Activated CD4-positive, alpha-beta T cell treated with anti-CD3 and anti-CD28 coated beads, Interleukin-2, amount 50 U/mL, for 4 hours (primary cell): ENCODE data around the gene SRGAP3.

Experiments
- DNase-seq, 2 experiments: peaks; one replicate each; pipeline ENCODE4 v3.0.0-alpha.2; 2020

SRGAP3 gene

GRCh38 chr3:9251055-9251786, 1.8 kb upstream of the SRGAP3 start:
- DNase-seq = no peak

- no peak for DNase-seq
Observed at GRCh38 chr3:9250236-9250635, 790 bp upstream of the SRGAP3 start.

- no peak for DNase-seq
Observed at GRCh38 chr3:9248522-9249271, 749 bp downstream of the SRGAP3 start.

- DNase-seq = no peak
Observed at GRCh38 chr3:9247941-9248521, 1.4 kb downstream of the SRGAP3 start.

- no peak for DNase-seq
Observed at GRCh38 chr3:9247361-9247940, 2.0 kb downstream of the SRGAP3 start.

GRCh38 chr3:9246189-9246588, 3.3 kb downstream of the SRGAP3 start:
- no peak for DNase-seq

GRCh38 chr3:9244495-9245183, 4.8 kb downstream of the SRGAP3 start:
- DNase-seq = no peak

GRCh38 chr3:9241956-9242355, 7.5 kb downstream of the SRGAP3 start:
- DNase-seq = no peak

GRCh38 chr3:9239680-9240079, 9.8 kb downstream of the SRGAP3 start:
- DNase-seq = no peak

- DNase-seq = no peak
Observed at GRCh38 chr3:9238721-9239295, 10.6 kb downstream of the SRGAP3 start.

GRCh38 chr3:9238276-9238675, 11.2 kb downstream of the SRGAP3 start:
- DNase-seq = no peak

- no peak for DNase-seq
Observed at GRCh38 chr3:9233814-9234600, 15.4 kb downstream of the SRGAP3 start.

- no peak for DNase-seq
Observed at GRCh38 chr3:9233101-9233500, 16.3 kb downstream of the SRGAP3 start.

- no peak for DNase-seq
Observed at GRCh38 chr3:9231937-9232336, 17.5 kb downstream of the SRGAP3 start.

- DNase-seq = no peak
Observed at GRCh38 chr3:9231471-9231870, 18.0 kb downstream of the SRGAP3 start.

- no peak for DNase-seq
Observed at GRCh38 chr3:9231006-9231405, 18.4 kb downstream of the SRGAP3 start.

- DNase-seq = no peak
Observed at GRCh38 chr3:9230596-9230995, 18.9 kb downstream of the SRGAP3 start.

- DNase-seq = no peak
Observed at GRCh38 chr3:9229879-9230278, 19.6 kb downstream of the SRGAP3 start.

- no peak for DNase-seq
Observed at GRCh38 chr3:9229325-9229724, 20.1 kb downstream of the SRGAP3 start.

GRCh38 chr3:9226326-9226725, 23.1 kb downstream of the SRGAP3 start:
- no peak for DNase-seq

- no peak for DNase-seq
Observed at GRCh38 chr3:9225268-9225667, 24.2 kb downstream of the SRGAP3 start.

- DNase-seq = no peak
Observed at GRCh38 chr3:9224490-9224889, 25.0 kb downstream of the SRGAP3 start.
